Activated naive CD4-positive, alpha-beta T cell (primary cell): ENCODE data around the gene TOMM20.

Source experiments
- DNase-seq, 4 experiments: peaks; one replicate each; lab custom pipeline; 2025; lab: John Stamatoyannopoulos, UW

Gene TOMM20

GRCh38 chr1:235067396-235068157 is 61.1 kb downstream of the TOMM20 start:
- no peak for DNase-seq

- no peak for DNase-seq
Measured at GRCh38 chr1:235063068-235063765, 65.4 kb downstream of the TOMM20 start.

GRCh38 chr1:235060607-235061470 is 67.8 kb downstream of the TOMM20 start:
- DNase-seq, result no peak
